GM19452 (cell line): ENCODE results near the gene PHC2.
A peak's percentile ranks its signal among the peaks of the same experiment; 100 is the strongest.

ENCODE experiments used
- ATAC-seq: cut with Tn5 transposase; IDR thresholded peaks from one replicate; pipeline ENCODE4 v1.9.1; 2021; ENCODE audit not compliant: unreplicated experiment

The PHC2 gene, protein sequence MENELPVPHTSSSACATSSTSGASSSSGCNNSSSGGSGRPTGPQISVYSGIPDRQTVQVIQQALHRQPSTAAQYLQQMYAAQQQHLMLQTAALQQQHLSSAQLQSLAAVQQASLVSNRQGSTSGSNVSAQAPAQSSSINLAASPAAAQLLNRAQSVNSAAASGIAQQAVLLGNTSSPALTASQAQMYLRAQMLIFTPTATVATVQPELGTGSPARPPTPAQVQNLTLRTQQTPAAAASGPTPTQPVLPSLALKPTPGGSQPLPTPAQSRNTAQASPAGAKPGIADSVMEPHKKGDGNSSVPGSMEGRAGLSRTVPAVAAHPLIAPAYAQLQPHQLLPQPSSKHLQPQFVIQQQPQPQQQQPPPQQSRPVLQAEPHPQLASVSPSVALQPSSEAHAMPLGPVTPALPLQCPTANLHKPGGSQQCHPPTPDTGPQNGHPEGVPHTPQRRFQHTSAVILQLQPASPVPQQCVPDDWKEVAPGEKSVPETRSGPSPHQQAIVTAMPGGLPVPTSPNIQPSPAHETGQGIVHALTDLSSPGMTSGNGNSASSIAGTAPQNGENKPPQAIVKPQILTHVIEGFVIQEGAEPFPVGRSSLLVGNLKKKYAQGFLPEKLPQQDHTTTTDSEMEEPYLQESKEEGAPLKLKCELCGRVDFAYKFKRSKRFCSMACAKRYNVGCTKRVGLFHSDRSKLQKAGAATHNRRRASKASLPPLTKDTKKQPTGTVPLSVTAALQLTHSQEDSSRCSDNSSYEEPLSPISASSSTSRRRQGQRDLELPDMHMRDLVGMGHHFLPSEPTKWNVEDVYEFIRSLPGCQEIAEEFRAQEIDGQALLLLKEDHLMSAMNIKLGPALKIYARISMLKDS

DNA sequence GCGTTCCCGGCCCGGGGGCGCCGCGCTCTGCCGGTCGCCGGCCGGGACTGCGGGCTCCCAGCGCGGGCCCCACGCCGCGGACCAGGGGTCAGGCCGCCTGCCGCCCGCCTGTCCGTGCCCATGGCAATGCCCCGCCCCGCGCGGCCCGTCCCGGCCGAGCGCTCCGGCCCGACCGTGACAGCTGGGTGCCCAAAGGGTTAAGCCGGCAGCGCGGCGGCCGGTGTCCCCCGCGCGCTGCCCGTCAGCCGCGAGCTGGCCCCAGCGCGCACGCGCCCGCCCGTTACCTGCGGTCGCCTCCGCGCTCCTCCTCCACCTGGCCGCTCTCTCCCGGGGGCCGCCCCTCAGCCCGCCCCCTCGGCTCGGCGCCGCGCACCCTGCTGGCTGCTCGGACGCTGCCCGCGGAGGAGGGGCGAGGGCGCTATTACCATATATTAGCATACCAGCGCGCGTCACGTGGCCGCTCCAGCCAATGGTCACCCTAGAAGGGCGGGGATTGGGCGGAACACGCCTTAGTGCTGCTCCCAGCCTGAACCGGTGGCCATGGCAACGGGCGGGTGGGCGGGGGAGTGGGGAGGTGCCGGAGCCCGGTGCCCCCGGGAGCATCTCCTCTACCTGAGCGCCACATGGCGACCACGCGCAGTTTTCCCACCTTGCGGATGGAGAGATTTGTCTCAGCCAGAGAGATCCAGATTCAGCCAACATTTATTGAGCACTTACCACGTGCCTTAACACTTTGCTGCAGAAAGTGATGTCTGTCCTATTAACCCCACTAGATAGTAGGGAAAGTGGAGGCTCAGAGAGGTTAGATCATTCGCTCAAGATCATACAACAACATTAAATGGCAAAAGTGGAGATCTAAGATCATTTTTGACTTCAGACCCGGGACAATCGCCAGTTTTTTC, at the start of gene PHC2:
PHC2 (minus strand) TSS at position 404 of the 902 bp plus-strand sequence. CDS start 55,556 bp downstream, outside the sequence.
- peak; percentile 95 for ATAC-seq

DNA sequence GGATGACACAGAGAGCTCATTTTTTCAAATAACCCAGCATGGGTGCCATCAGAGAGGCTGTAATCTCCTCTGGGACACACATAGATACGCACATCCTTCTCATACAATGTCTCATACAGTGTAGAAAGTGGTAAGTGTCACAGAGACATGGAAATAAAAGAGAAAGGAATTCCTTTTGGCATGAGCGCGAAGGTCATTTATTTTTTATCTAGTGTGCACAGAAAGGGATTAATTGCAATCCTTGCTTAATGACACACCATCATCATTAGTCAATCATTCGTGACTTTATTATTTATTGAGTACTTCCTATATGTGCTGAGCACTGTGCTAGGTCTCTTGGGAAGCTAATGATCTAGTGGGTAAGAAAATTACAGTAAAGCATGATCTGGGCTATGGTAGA, 46.6 kb upstream of the PHC2 start:
- ATAC-seq: no peak

DNA sequence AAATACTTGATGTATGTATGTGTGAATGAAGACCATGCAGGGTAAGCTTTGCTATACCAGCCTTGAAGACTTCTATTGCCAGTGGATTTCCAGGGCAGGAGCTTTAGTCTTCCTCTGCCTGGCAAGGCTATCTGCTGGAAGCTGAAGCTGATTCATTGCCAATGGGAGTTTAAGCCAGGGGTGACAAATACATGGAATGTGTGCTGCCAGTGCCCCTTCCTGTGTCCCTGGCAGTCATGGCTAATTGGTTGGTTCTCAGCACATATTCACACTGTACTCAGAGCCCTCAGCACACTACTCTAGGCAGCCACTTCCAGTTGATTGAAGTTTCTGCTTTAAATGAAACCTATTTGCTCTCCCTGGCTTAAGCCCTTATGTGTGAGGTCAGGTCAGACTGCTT, 43.0 kb upstream of the PHC2 start:
- no peak for ATAC-seq

DNA sequence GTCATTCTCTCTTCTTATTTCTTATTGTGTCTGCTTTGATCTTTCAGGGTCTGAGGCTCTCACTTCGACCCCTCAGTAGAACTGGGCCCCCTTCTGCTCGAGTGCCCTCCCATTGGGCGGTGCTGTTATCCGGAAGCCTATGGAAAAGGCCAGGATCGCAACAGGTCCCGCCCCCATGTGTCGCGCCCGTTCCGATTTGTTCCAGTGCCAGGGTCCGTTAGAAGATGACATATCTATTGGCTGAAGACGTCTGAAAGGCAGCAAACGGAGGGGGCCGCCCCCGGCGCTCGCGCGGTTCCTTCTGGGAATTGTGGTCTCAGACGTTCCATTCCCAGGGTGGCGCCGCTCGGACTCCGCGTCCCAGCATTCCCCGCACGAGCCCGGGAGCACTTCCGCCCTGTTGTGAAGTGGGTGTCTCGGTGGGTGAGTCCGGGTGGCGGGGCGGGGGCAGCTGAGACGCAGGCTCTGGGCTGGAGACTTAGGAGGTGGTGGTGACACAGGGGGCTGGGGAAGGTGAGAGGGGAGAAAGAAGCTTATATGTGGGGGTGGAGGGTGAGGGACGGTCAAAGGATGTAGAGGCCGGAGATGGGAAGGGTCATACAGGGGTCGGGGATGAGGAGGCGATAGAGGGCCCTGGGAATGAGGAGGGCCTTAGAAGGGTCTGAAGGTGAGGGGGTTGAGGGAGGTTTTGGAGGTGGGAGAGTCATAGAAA, 41.5 kb upstream of the PHC2 start, which contains the start of gene ZSCAN20:
ZSCAN20 (plus strand) TSS at position 377 of the 712 bp plus-strand sequence. CDS start 6,644 bp downstream, outside the sequence.
- peak; percentile 88 for ATAC-seq

DNA sequence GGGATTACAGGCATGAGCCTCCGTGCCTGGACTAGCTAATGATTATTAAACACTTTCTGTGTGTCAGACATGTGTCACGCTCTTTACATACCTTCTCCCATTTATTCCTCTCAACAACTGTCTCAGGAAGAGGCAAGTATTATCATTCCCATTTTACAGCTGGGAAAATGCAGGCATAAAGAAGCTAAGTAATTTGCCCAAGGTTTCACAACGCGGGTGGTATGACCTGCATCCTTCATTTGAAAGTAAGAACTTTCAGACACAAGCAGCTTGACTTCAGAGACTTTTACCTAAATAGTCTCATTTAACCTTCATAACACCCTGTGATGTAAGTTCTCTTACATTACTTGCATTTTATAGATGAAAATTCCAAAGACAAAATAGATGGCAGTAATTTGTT, 40.5 kb upstream of the PHC2 start:
- ATAC-seq: no peak

DNA sequence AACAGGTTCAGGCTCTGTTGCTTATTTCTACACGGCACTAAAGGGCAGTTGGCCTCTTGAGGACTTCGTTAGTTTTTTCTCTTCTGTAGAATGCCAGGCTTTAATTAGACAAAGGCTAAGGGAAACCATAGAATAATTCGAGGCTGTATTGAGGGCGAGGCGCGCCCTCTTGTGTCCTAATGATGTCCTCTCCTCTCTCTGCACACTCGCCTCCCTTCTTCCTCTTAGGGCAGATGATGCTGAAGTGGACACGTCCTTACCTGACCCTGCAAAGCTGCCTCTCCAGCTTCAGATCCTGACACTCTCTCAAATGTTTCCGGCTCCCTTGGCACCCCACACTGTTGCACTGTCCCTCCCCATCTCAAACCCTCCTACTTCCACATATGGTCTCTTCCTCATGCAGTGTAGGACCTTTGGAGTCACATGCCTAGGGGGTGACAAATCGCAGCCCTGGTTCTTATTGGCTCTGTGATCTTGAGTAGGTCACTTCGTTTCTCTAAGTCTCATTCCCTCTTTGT, 39.7 kb upstream of the PHC2 start:
- no peak for ATAC-seq

DNA sequence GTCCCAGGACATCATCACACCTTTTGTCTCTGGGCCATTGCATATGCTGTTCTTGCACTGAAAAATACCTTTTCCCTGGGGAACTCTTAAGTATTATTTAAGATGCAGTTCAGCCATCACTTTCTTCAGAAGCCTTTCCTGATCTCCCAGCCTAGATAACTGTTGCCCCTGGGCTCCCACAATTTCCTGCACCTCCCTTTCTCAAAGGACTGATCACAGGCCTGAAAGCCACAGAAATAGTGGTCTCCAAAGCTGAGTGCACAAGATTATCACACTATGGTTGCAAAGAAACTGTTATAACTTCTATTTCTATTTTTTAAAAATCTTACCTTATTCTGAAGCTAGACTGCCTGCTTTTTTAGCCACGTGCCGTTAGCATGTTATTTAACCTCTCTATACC, 38.8 kb upstream of the PHC2 start:
- no peak for ATAC-seq

DNA sequence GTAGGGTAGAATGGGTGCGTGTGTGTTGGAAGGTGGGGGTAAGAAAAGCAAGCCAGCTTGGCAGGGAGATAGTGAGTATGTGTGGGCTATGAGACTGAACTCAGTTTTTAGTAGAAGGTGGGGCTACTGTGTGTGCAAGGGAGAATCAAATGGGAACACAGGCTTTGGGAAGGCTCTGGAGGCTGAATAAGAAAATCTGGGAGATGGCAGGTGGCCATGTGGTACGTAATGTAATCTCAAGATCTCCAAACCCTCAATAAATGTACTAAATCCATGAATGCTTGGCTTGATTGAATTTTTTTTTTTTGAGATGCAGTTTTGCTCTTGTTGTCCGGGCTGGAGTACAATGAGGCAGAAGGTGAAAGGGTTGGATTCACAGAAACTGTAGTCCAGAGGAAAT, 38.1 kb upstream of the PHC2 start:
- no peak for ATAC-seq

DNA sequence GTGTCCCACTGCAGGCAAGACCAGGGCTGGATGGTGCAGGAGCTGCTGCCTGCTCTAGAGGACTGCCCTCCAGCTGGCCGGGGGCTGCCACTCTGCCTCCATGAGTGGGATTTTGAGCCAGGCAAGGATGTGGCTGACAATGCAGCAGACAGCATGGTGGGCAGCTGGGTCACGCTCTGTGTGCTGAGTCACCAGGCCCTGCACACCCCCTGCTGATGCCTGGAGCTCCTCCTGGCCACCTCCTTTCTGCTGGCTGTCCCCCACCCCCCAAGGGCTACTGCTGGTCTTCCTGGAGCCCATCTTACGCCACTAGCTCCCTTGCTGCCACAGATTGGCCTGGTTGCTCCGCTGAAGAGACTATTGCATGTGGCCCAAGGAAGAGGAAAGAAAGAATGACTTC, 37.6 kb upstream of the PHC2 start:
- no peak for ATAC-seq

DNA sequence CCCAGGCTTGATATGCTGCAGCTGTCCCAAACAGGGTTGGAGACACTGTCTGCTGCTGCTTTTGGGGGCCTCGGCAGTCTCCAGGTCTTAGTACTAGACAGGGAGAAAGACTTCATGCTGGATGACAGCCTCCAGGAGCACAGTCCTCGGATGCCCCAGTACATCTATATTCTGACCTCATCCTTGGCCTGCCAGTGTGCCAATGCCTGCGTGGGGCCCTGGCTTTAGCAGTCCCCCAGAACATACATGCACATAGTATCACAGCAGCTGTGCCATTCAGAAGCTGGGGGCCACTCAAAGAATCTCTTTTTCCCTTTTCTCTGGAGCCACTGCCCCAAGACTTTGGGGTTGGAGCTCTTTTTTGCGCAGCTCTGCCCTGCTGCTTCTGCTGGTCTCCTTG, 37.1 kb upstream of the PHC2 start:
- ATAC-seq: no peak

DNA sequence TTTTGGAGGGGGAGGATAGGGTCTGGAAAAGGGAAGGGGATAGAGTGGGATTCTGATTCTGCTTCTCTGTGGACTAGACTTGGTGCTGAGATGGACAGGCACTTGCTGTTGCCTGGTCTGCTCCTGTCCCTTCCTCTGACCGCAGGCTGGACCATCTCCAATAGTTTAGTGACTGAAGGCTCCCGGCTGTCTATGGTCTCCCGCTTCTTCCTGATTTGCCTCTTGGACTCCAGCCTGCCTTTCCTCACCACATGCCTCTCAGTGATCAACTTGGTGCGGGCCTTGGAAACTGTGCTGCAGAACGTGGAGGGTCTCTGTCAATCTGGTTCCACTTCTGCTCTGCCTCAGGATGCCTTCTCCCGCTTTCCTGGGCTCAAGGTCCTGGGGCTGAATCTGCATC, 35.3 kb upstream of the PHC2 start:
- no peak for ATAC-seq

DNA sequence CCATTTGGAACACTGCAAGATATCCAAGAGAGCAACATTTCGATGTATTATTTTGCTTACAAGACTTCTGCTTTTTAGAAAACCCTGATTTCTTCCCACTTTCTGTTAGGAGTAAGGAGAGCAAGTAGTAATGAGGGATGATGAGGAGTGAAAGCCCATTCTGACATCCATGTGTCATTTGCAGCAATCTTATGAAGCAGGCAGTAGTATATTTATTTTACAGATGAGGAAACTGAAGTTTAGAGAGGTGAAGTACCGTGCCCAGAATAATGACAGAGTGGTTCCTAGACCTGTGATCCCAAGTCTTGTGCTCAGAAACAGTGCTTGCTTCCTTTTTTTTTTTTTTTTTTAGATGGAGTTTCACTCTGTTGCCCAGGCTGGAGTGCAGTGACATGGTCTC, 34.4 kb upstream of the PHC2 start:
- no peak for ATAC-seq

DNA sequence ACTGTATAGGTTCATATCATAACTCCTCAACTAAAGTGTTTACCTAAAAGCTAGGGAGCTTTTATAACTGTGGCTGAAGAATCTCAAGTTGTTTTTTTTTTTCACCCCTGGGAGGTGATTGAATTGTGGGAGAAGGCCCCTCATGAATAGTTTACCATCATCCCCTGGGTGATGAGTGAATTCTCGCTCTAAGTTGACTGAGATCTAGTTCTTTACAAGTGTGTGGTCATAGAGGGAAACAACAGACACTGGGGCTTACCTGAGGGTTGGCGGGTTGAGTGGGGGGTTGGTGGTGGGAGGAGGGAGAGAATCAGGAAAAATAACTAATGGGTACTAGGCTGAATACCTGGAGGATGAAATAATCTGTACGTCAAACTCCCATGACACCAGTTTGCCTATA, 33.7 kb upstream of the PHC2 start:
- no peak for ATAC-seq

DNA sequence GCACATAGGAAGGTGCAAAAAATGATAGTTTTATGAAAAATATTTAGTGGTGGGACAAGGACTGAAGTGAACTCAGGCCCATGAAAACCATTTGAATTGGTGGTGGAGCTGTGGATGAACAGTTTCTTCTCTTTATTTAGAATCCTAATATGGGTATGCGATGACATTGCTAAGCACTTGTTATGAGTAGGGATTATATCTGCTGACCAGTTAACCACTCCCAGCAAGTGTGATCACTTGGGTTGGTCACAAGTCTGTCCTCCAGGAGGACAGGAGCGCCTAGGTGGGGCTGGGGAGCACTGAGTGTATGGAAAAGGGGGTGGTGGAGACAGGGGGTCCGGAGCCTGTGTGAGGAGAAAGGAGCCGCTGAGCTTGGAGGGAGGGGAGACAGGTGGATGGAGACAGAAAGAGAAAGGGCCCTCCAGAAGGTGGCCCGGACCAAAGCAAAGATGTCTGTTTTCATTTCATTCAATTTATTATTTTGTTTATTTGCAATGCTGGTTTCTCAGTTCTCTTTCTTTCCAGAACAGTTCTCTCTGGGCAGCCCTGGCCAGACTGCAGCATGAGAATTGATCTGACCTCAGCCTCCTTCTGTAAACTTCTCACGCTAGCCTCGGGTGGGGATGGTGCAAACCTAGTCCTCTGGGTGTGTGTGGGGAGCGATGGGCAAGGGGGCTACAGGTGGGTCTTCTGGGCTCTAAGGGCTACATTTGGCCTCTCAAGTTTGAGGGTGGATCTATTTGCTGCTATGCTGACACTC, 31.7 kb upstream of the PHC2 start:
- no peak for ATAC-seq

DNA sequence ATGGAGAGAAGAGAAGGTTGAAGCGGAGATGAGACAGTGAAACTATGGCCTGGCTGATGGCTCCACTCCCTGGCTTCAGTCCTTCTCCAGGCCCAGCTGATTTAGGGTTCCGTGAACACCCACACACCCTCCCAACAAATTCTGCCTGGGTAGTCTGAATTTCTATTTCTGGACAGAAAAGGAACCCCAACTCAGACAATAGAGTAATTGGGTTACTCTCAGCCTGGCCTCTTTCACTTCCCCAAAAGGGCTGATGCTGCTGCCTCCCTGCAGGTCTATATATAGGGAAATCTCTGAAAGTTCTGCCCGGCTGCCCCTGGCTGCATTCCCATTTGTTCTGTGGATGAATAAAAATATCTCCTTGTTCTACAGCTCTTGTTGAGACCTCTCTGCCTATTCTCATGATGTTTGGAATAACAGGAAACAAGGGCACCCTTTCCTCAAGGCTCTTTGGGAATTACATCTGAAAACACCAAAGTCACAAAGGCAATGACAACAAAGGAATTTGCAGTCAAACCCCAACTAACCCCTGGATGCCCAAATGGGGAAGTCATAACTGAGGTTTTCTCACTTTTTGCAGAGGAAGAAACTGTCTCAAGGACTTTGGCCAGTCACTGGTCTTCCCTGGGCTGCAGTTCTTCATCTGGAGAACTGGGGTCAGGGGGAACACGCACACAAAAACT, 30.2 kb upstream of the PHC2 start:
- peak; percentile 67 for ATAC-seq

DNA sequence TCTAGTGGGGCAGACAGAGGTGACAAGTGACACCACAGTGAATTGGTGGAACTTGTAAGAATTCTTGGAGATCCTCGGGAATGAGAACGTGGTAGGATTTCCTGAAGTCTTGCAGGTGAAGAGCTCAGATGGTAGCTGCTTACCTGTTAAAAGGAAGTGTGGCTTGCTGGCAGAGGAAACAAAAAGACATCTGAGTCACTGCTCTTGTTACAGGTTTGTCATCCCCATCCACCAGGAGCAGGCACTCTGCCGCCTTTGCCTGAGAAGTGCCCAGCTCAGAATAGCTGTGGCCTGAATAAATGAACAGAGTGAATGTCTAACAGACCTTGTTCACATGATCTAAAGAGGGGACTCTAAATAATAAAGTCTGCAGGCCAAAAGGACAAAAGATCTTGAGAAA, 29.2 kb upstream of the PHC2 start:
- ATAC-seq: no peak

DNA sequence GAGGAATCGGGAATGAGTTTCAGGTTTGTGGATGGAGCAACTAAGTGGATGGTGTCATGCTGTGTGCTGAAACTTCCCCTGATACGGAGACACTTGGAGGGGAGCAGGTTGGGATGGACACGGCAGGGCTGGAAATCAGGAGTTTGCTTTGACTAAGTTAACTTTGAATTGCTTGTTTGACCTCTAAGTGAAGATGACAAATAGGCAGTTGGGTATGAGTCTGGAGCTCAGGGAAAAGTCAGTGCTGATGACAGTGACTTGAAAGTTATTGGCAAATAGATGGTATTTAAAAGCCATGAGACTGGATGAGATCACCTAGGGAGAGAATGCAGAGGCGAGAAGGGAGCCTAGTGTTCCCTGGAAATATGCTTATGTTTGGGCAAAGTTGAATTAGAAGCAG, 28.8 kb upstream of the PHC2 start:
- no peak for ATAC-seq

DNA sequence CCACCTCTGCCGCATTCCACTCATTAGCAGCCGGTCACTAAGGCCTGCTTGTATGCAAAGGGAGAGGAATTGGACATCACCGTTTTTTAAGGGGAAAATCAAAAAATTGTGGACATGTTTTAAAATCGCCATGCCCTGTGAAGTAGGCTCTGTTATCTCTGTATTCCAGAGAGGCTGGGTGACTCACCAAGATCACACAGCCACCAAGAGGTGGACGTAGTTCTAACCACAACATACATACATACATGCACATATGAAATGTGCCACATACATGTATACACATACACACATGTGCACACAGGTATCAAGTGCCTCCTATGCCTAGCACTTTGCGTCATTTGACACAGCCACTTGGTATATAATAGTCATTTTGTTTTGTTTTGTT, 25.6 kb upstream of the PHC2 start:
- ATAC-seq: no peak
